Forelimb muscle (tissue), 1 donor: ENCODE results near the gene ACAA2. TPM values are rescaled to one million over a fixed set of nuclear protein-coding genes. Genes with fewer than 3 reads are reported as not detected.

ENCODE experiments used
- DNase-seq: peaks from one replicate; pipeline ENCODE4 v3.0.0-alpha.2; 2013; ENCODE audit warnings: low read depth
- polyA plus RNA-seq: library from polyadenylated mRNA; unstranded; fragments of 120-200 nt; gene quantifications from one replicate; pipeline ENCODE4 v1.2.1, GENCODE V29; 2013; ENCODE audit not compliant: insufficient read length

Gene ACAA2
- polyA plus RNA-seq, 1 donor = 77.5 TPM

DNA sequence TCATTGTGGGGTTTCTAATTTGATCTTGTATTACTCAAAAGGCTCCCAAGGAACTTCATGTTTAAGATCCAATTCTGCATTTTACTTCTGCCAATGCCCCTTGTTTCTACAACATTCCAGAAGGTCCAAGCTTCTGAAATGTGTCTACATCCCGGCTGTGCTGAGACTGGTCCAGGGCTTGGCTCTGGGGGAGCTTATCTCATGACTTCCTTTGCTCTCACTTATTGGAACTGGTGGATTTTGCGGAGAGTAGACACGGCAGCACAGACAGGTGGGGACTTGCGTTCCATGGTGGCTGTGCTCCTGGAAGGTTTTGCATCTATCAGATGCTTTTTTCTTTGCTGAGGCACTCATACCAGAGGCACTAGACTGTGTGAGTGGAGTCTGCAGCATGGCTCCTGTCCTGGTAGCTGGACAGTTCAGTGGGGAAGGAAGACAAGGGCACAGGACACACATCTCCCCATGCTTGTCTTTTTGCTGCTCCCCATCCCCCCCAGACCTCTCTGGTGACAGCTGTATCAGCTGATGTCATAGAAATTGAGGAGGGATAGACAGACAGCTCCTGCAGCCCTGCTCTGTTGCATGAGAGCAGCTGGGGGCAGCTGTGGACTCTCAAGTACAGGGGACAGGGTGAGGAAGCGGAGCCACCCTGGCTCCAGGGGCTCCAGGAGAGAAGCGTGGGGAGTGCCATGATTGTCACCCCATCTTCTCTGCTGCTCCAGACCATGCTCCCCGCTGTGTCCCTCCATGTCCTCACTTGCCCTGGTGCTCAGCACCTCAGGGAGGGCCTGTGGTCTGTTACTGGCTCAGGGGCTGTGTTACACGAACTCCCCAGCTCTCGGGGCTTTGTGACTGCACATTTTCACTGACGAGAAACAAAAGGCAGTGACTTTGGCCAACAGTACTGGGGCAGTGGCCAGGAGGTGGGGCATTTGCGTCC, 46.0 kb downstream of the ACAA2 start:
- no peak for DNase-seq

DNA sequence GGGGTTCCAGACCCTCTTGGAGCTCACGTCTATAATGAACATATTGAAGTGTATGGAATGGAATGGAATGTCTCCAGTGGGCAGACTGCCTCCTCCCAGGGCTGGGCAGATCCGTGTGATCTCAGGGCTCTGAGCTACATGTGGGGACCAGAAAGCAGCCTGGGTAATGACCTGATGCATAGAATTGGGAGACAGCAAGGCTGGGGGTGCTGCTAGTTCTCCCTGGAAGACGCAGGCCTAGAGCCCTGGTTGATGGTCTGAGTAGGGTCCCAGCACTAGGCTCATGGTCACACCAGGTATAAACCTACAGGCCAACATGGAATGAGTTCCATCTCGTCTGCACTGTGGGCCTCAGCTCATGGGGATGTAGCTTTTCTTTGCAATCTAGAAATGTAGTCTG, 46.7 kb downstream of the ACAA2 start:
- DNase-seq = no peak

DNA sequence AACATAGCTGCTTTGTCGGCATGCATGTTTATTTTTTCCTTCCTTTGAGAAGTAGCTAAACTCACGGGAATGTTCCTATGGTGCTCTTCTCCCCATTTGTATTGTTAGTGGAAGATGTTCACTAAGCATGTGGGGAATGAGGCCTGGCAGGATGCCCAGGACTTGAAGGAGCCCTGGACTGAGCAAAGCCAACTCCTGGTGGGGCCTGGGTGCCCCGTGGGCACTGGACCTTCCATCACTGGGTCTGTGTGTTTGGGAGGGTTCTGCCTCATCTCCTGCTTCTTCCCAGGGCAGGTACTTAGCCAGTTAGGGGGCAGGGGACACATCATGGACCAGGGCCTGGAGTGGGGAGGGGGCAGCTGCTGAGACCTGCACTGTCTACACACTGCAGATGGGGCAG, 49.3 kb downstream of the ACAA2 start:
- no peak for DNase-seq

DNA sequence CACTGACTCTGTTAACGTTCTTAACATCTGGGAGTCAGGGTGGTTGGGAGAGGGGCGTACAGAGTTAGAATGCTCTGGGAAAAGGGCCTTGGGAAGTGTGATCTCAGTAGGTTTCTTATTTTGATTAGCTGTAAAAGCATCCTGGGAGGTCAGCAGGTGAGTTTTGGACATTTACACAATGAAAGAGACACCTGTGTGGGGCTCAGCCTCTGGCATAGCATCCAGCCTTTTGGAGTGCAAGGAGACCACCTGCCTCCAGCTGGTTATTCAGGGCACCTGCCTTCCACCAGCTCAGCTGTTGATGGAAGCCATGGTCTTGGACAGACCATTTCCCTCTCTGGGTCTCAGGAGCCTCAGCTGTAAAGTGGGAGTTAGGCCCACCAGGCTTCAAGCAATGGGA, 49.7 kb downstream of the ACAA2 start:
- no peak for DNase-seq

DNA sequence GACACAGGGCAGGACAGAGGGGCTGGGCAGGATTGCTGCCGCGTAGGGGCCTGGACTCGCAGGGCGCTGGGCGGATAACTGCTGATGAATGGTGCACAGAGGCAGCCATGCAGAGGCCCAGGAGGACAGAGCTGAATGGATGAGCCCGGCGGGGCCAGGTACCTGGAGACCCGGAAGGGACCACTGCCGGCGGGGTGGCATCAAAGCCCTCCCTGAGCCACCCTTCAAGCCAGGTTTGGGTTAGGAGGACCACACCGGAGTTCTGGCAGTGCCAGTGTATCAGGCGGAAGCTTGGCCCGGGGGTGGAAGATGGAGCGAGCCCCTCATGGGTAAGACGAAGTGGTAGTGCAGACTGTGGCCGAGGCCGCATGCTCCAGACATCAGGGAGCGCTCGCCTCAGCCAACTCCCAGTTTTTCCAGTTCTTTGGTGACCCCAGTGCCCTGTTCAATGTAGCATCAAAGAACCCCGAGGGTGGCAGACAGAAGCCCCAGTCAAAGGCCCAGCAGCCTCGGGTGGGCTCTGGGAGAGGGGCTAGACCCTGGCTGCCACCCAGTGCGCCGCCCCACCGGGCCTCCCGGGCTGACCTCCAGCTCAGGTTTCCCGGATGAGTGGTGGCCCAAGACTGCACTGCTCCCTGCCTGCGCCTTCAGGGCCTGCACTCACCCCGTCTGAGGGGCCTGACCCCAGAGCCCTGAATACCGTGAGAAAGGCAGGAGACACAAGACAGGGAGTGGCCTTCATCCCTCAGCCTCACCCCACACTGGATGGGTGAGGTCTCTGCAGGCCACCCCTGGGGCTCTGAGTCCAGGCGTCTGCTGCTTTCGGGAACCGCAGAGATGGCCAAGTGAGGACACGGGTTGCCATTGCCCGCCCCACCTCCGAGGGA, 50.9 kb downstream of the ACAA2 start:
- no peak for DNase-seq

DNA sequence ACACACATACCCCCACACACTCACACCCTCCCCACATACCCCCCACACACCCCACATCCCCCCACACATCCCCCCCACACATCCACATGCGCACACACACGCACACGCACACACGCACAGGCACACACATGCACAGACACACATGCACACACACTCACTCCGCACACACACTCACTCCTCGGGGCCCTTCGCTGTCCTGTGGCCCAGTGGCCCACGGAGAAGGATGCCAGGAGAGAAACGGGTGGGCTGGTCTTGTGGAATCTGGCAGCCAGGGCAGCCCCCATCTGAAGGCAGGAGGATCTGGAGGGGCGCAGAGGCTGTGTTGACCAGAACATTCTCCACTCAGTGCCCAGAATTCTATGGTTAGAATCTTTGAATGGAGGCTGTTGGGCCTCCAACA, 51.6 kb downstream of the ACAA2 start:
- DNase-seq = no peak

DNA sequence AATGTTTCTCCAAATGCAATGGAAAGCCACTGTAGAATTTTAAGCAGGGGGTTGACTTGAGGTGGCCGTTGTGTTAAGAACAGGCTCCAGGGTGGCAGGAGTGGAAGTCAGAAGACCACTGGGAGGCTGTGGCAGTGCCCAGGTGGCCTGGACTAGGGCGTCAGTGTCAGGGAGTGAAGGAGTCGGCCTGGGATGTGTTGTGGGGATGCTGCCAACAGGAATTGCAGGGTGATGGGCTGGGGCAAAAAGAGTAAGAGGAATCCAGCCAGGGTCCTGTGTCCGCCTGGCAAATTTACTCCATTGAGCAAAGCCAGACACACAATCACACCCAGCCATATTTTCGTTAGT, 55.1 kb downstream of the ACAA2 start:
- DNase-seq = no peak

DNA sequence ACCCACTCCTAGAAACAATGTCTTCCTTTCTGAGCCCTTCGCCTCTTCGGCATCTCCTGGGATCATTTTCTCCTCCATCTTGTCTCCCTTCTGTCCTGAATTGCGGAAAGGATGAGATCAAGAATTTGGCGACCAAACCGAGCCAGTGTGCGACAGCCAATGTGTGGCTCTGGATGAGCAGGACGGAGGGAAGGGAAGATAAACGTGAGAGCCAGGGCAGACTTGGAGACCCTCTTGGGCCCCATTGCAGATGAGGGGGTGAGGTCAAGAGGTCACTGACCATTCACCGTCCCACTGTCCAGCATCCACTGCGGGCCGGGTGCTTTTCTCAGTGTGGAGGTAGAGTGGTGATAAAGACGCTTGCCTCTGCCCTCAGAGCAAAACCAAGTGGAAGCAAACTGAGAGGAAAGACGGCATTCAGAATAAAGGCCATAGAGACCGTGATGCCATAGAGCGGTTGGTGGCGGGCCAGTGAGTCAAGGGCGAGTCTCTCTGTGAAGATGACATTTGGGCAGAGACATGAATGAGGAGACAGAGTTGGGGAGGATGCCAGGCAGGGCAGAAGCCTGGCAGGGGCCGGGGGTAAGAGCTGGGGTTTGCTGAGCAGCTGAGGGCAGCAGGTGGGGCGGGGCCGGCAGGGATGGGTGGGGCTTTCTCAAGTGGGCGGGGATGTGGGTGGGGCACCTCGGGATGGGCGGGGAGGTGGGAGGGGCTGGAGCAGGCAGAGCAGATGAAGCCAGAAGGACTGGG, 55.6 kb downstream of the ACAA2 start:
- no peak for DNase-seq

DNA sequence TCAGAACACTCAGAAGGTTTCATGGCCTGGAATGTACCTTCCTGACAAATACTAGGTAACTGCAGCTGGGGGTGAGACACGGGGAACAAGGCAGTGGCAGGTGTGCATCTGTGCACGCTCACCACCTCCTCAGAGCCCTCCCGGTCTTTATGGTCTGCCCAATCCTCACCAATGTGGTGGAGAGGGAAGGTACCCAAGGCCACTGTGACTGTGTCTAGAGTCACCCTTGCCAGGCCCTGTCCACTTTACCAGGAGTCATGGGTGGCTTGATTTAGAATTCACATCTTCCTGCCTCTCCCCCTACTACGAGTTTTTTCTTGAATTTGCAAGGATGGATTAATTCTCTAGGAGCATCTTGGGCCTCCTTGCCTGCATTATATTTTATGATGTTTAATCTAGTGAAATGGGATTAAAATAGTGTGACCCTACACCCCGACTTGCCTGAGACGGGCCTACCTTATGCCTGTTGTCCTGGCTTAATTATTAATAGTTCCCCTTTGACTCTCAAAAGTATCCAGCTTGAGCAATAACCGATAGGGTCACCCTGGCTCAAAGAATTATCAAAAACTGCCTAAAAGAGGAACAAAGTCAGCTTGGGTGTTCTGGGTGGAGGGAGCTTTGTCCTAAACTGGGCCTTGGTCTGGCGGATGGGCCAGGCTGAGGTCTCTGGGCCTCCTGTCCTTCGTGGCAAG, 56.5 kb downstream of the ACAA2 start:
- DNase-seq = no peak

DNA sequence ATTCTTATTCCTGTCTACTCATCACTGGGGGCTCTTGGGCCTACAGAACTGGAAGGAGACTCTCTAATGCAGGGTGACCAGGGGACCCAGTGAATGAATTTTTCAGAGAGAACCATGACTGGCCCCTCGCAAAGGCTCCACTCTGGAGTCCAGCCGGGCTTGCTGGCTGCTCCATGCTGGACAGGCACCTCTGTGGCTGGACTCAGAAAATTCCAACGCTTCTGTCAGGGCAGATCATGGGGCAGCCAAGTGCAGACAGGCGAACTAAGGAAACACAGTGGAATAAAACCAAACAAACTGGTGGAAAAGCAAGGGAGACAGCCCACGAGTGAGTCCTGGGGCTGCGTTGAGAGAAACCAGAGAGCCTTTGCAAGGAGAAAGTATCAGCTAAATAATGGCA, 57.2 kb downstream of the ACAA2 start:
- no peak for DNase-seq

DNA sequence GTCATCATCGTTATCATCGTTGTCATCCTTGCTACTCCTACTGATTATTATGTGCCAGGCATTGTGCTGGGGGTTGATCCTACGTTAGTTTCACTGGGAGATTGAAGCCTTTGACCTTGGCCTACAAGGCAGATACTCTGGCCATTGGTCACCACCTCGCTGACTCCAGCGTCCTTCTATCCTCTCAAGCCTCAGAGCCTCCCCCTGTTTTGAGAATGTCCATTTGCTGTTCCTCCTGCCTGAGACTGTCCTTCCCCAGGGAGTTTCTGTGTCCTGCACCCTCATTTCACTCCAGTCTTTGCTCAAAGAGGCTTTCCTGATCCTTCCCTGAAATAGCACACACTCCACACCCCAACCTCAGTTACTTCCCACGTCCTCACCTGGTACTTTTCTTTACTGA, 57.8 kb downstream of the ACAA2 start:
- no peak for DNase-seq

DNA sequence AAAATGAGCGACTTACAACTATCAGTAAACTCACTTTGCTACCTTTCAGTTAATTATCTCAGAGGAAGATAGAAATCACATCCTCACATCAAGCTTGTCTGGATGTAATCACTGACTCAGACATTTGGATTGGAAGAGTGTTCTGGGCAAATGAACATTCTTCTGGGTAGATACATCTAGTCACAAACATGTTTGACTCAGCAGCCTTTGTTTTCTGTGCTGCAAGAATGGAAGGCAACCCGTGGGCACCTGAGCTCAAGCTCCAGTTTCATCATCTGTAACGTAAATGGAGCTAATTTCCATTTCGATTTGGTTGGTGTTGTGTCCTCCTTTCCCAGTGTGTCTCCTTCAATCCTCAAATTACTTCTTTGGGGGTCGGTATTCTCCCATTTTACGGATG, 58.5 kb downstream of the ACAA2 start:
- DNase-seq = no peak

DNA sequence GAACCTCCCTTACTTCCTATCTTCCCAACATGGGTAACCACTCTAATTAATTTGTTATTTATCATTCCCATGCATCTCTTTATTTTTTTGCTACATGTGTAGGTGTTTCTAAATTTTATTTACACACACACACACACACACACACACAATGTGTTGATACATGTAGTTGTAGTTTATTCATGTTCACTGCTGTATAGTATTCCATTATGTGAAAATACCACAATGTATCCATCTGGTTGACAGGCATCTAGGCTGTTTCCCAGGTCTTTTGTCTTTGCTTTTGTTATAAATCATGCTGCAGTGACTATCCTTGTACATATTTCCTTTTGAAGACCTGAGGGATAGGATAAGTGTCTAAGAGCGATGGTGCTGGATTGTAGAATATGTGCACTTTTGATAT, 59.7 kb downstream of the ACAA2 start:
- no peak for DNase-seq

DNA sequence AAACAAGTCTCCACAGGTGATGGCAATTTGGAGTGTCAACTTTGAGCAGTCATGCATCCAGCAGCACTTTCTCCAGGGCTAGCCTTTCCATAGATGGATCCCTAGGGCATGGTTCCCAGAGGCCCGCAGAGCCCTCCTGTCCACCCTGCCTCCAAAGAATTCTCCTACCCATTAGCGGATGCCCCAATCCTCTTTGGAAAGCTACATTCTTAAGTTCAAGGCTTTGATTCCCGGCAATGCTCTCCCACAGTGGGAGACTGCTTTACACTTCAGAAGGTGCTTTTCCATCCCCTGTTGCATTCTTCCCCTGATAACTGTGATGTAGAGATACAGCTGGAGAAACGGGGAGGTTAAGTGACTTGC, 61.3 kb downstream of the ACAA2 start:
- no peak for DNase-seq

DNA sequence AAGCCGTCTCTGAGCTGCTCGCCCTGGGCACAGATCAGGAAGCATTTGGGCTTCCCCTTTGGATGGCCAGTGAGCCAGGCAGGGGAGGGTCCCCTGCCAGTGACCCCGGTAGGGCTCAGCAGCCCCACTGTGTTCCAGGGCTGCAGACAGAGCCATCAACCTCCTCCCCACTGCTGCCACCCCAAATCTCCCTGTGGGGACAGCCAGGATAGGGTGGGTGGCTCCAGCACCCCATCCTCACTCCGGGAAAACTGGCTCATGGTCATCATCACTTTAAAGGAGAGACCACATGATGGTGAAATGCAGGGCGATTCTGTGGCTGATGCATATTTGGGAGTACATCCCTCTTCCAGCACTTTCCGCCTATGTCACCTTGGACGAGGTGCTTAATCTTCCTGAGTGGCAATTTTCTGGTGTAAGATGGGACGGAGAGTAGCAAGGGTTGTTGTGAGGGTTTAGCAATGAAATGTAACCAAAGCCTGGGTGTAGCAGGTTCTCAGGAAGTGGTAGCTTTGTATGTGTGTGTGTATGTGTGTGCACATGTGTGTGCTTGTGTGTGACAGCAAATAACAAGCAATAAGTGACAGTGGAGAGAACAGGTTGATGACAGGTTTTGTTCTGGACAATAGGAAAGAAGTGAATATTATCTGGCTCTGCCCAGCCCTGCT, 61.8 kb downstream of the ACAA2 start:
- no peak for DNase-seq

DNA sequence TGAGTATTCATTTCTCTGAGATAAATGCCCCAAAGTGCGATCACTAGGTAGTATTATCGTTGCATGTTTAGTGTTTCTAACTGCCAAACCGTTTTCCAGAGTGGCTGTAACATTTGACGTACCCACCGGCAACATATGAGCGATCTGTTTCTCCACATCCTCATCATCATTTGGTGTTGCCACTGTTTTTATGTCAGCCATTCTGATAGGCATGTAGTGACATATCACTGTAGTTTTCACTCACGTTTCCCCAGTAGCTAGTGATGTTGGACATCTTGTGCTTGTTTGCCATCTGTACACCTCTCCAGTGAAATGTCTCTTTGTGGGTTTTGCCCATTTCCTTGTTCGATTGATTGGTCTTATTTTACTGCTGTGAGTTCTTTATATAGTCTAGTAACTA, 63.8 kb downstream of the ACAA2 start:
- DNase-seq = no peak

DNA sequence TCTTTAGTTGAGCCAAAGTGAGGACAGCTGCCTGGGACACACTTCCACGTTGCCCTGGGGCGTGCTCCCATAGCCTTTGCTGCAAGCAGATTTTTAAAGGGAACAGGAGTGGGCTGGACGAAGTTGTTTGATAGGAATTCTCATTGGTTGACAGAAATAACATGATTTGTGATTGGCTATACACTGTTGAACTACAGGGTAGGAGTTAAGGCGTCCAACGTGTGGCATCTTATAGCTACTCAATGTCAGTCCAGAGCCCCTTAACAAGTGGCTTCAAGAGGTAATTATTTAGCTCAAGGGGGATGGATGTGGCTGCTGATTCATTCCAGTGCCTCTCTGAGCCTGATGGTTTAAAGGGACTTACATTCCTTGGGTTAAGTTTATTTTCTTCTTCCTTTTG, 65.5 kb downstream of the ACAA2 start:
- DNase-seq = no peak

DNA sequence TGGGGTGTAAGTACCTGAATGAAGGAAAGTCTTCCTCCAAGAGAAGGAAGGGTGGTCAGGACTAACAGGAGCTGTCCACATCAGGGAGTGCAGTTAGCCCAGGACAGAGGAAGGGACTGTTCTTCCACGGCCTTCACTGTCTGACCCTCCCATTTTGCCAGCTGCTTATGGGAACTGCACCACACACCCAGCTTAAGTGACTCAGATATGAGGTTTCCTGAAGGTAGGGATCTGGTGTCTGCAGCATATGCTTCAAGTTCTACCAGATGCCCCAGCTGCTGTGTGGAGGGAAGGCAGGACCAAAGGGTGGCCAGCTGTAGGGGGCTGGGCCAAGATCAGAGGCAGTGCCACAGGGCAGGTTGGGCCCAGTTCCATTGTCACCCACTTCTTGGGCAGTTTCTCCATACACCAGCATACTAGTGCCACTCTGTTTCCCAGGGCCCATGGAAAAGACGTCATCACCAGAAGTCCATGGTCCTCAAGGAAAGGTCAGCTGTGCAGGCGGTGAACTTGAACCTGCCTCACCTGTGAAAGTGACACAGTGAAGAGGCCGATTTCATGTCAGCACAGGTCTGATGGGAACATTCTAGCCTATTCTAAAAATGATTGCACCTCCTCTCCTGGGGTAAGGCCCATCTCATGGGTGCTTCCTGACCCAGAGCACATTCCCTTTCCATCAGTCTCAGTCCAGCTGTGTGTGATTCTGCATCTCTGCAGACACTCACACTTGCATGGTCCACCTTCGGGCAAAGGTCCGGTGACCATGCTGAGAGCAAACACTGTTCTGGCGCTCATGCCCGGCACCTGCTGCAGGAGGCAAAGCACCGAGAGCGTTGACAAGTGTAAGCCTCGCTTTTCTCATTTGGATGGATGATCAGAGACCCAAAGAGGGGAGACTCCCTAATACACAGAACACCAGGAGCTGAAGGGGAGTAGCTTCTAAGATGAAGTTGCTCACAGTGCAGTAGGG, 68.0 kb downstream of the ACAA2 start:
- no peak for DNase-seq

DNA sequence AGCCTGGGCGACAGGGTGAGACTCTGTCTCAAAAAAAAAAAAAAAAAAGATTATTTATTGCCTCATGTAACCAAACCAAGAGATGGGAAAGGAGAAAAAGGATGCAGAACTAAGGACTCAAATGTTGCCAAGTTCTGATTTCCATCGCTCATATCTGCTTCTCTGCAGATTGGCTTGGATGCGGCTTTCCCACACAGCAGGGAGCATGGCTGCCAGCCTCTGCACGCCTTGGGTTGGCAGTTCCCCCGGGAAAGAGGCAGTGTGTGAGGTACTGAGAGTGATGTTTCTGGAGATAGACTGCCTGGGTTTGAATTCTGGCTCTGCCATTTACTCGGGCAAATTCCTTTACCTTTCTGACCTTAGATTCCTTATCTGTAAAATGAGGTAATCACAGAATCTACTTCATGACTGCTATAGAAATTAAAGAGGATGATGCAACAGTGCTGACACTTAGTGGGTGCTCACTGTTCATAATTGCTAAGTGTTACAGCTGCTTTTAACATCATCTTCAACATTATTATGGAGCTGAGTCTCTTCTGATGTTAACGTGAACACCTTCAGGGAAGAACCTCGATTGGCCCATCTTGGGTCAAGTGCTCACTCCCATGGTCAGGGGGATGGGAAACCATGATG, 68.8 kb downstream of the ACAA2 start:
- no peak for DNase-seq
